ENCODE measurements around the gene GC. TPM values are rescaled to one million over a fixed set of nuclear protein-coding genes. Genes with fewer than 3 reads are reported as not detected.

GC gene
- not detected in 2 replicates for total RNA-seq

GRCh38 chr4:71783972-71784371 is at the start of gene GC:
GC (minus strand) TSS chr4:71784079; CDS start chr4:71784018, 61 bp downstream.

Other genes starting within 250 kb of the GC start
- 0.06 and 0.16 TPM in 2 replicates for gene NPFFR2, start 247.9 kb upstream of the GC start, total RNA-seq

Measured in bladder microvascular endothelial cell (primary cell).